ENCODE measurements around the gene PHACTR2. TPM values are rescaled to one million over a fixed set of nuclear protein-coding genes. Genes with fewer than 3 reads are reported as not detected.

PHACTR2 gene
- total RNA-seq, 3 donors from 2014 or later: 25.7 to 33.4 (median 26.2) TPM

DNA sequence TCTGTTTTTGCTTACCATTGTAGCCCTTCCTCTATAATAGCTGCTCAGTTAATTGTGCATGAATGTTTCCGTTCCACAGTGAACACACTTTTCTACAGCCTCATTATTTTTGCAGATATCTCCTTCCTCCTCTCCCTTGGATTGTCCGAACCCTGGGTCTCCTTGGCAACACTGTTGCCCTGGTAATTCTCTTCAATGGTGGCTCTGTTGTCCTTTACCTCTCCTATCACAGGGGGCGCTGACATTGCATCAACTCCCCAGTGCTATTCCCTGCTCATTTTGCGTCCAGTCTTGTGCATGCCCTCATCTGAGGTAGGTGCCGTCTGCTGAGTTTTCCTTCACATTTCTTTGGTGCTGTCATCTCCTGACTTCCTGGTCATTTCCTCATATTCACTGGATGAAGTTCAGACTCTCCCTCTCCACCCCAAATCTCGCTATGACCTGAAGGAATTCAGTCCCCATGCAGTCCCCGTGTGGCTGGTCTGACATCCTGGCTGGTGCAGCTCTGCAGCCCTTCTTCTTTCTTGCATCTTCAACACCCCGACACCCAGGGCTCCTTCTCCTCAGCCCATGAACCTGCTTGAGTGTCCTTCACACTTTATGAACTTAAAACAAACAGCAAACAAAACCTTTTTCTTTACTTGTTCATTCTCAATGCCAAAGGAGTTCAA, 21.1 kb downstream of the PHACTR2 start:
- no peak for DNase-seq
- no peaks in the 10 kb centered on the region for H3K9me3 Mint-ChIP-seq
- H3K27me3 Mint-ChIP-seq (ENCODE audit: low read depth): no peaks in the 10 kb centered on the region
- H3K4me3 Mint-ChIP-seq: no peak overlapping the region
- ATAC-seq: no peak
- peaks cover 27% of the 10 kb centered on the region for H3K4me1 Mint-ChIP-seq (ENCODE audit: low read depth)
- peaks cover 6% of the 10 kb centered on the region for H3K36me3 Mint-ChIP-seq (ENCODE audit: insufficient read depth)

DNA sequence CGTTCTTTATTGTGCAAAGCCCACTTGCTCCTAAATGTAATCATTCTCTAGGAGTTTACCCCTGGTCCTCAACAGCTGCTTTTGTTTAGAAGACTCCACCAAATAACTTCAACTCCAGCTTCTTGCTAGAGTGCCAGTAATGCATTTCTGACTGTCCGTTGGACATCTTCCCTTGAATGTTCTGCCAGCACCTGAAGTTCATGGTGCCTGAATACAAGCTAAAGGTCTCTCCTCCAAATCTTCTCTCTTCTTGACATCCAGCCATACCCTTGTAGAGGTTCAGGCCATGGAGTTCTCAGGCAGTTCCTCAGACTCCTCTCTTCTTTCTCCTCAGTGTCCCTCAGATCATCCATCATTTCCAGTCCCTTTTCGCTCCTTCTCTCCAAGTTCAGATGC, 21.7 kb downstream of the PHACTR2 start:
- peaks cover 10% of the 10 kb centered on the region for H3K36me3 Mint-ChIP-seq (ENCODE audit: insufficient read depth)
- H3K4me3 Mint-ChIP-seq: no peak overlapping the region
- H3K9me3 Mint-ChIP-seq: no peaks in the 10 kb centered on the region
- DNase-seq (no peak), ATAC-seq (no peak)
- peaks cover 24% of the 10 kb centered on the region for H3K4me1 Mint-ChIP-seq (ENCODE audit: low read depth)
- H3K27me3 Mint-ChIP-seq (ENCODE audit: low read depth): no peaks in the 10 kb centered on the region

DNA sequence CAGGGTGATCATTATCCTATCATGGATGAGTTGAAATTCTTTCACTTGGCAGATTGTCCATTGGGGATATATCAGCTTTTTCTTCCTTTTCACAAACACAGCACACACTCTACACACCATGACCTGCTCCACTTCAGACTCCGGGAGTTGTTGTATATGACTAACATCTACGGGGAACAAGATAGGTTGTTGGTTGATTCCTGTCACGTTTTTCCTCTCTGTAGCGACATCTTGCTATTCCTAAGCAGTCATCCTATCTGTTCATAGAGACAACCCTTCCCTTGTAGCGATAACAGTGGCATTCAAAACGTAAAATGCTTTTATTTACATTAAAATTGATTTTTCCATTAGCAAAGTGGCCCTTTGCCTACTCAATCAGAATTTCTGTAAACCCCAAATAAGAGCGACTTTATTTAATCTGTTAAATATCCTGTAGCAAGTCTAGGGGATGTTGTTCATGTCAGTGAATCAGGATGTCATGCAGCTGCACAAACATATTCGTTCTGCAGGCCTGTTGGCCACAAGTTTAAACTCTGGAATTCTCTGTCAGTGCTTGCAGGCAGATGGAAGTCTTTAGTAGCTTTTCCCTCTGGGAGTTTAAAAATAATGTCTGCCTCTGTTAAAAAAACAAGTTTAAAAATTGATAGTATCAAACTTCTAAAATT, 23.1 kb downstream of the PHACTR2 start:
- ATAC-seq: no peak
- Mint-ChIP-seq H3K9me3 (no peaks in the 10 kb centered on the region), H3K4me3 (no peak overlapping the region)

DNA sequence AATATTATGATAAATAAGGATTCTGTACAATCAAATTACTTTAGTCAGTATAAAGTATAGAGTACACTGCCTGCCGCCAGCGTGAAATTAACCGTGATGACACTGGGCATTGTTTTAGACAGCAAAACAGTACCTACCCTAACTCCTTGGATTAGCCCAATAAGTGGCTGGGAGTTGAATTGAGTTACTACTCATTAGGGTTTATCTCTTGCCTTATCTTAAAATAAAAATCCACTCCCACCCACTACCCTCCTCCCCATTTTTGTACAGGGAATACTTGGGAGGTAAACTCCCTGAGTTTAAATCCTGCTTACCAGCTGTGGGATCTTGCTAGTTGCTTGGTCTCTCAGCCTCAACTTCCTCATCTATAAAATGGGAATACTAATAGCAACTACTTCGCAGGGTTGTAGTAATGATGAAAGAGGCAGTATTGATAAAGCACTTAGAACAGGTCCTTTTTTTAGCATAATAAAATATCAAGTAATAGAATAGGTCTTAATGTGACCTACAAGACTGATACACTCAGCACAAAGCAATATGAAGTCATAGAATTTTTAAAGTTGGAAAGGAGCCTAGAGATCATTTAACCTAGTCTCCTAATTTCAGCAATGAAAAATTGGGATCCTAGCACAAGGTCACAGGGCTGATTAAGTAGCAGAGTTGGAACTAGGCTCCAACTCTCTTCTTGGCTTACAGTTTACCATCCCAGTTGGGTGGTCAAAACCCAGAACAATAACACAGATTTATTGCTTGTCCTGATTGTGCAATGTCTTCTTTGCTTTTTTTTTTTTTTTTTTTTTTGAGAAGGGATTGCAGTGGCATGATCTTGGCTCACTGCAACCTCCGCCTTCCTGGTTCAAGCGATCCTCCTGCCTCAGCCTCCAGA, 23.8 kb downstream of the PHACTR2 start:
- DNase-seq (no peak), ATAC-seq (no peak)
- Mint-ChIP-seq H3K4me3 (no peak overlapping the region), H3K36me3 (ENCODE audit: insufficient read depth) (peaks cover 21% of the 10 kb centered on the region), H3K9me3 (no peaks in the 10 kb centered on the region), H3K27me3 (ENCODE audit: low read depth) (no peaks in the 10 kb centered on the region), H3K4me1 (ENCODE audit: low read depth) (peaks cover 6% of the 10 kb centered on the region)

More for the DNA sequence above, 23.1 kb downstream of the PHACTR2 start:
- no peak for DNase-seq
- H3K27me3 Mint-ChIP-seq (ENCODE audit: low read depth): no peaks in the 10 kb centered on the region
- H3K36me3 Mint-ChIP-seq (ENCODE audit: insufficient read depth): peaks cover 19% of the 10 kb centered on the region
- peaks cover 11% of the 10 kb centered on the region for H3K4me1 Mint-ChIP-seq (ENCODE audit: low read depth)

DNA sequence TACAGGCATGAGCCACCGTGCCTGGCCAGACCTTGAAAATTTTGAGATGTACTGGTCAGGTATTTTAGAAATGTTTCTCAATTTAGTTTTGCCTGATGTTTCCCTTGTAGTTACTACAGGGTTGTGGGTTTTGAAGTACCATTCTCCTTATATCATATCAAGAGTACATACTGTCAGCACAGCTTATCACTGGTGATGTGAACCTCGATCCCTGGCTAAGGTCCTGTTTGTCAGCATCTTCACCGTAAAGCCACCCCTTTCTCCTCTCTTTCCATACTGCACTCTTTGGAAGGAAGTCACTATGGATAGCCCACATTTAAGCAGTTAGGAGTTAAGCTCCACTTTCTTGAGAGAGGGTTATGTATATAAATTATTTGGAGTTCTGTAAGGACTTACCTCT, 27.8 kb downstream of the PHACTR2 start:
- peaks cover 6% of the 10 kb centered on the region for H3K4me1 Mint-ChIP-seq (ENCODE audit: low read depth)
- H3K27me3 Mint-ChIP-seq (ENCODE audit: low read depth): no peaks in the 10 kb centered on the region
- ATAC-seq: no peak
- DNase-seq: no peak
- peaks cover 11% of the 10 kb centered on the region for H3K9me3 Mint-ChIP-seq
- no peak overlapping the region for H3K4me3 Mint-ChIP-seq
- peaks cover 19% of the 10 kb centered on the region for H3K36me3 Mint-ChIP-seq (ENCODE audit: insufficient read depth)

DNA sequence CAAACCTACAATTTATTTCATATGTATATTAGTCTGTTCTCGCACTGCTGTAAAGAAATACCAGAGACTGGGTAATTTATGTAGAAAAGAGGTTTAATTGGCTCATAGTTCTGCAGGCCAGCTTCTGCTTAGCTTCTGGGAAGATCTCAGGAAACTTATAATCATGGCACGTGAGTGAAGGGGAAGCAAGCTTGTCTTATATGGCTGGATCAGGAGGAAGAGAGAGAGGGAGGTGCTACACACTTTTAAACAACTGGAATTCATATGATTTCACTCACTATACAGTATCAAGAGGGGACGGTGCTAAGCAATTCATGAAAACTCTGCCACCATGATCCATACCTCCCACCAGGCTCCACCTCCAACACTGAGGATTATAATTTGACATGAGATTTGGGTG, 29.9 kb downstream of the PHACTR2 start:
- H3K4me1 Mint-ChIP-seq (ENCODE audit: low read depth): peaks cover 6% of the 10 kb centered on the region
- H3K27me3 Mint-ChIP-seq (ENCODE audit: low read depth): no peaks in the 10 kb centered on the region
- H3K9me3 Mint-ChIP-seq: peaks cover 11% of the 10 kb centered on the region
- DNase-seq: no peak
- no peak for ATAC-seq
- H3K36me3 Mint-ChIP-seq (ENCODE audit: insufficient read depth): peaks cover 20% of the 10 kb centered on the region
- no peak overlapping the region for H3K4me3 Mint-ChIP-seq

DNA sequence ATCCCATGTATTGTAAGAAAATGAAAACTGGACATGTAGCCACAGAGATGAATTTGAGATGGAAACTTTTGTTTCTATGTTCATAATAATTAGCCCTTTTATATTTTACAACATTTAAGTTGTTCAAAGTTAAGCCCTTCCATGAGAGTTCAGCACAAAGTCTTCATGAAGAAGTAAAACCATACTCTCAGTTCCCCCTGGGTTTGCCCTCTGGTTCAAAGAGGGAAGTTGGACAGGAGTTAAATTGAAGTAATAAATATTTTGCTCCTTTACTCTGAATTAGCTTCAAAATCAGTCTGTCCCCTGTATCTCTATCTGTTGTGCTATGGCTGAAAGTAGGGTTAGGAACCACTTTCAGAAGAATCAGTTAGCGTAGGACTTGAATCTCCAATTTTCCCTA, 31.1 kb downstream of the PHACTR2 start:
- peaks cover 6% of the 10 kb centered on the region for H3K4me1 Mint-ChIP-seq (ENCODE audit: low read depth)
- DNase-seq (no peak), ATAC-seq (no peak)
- no peaks in the 10 kb centered on the region for H3K27me3 Mint-ChIP-seq (ENCODE audit: low read depth)
- peaks cover 11% of the 10 kb centered on the region for H3K9me3 Mint-ChIP-seq
- H3K36me3 Mint-ChIP-seq (ENCODE audit: insufficient read depth): peaks cover 24% of the 10 kb centered on the region
- H3K4me3 Mint-ChIP-seq: no peak overlapping the region

DNA sequence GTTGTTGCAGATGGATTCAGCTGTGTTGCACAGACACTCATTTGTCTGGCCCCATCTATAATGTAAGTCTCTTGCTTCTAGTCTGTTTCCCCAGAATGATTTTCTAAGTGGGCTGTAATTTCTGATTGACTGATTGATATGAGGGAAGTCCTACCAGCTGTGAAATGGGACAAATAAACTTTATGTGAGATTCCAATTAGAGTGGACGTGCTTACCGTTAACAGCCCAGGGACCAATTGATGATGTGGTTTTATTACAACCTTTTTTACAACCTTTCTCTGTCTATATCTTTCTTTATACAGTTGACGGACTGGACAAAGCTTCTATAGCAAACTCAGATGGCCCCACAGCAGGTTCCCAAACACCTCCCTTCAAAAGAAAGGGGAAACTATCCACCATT, 33.9 kb downstream of the PHACTR2 start:
- peaks cover 16% of the 10 kb centered on the region for H3K36me3 Mint-ChIP-seq (ENCODE audit: insufficient read depth)
- H3K4me3 Mint-ChIP-seq: no peak overlapping the region
- no peak for ATAC-seq
- H3K4me1 Mint-ChIP-seq (ENCODE audit: low read depth): peaks cover 6% of the 10 kb centered on the region
- no peaks in the 10 kb centered on the region for H3K27me3 Mint-ChIP-seq (ENCODE audit: low read depth)
- peaks cover 11% of the 10 kb centered on the region for H3K9me3 Mint-ChIP-seq
- DNase-seq: no peak

DNA sequence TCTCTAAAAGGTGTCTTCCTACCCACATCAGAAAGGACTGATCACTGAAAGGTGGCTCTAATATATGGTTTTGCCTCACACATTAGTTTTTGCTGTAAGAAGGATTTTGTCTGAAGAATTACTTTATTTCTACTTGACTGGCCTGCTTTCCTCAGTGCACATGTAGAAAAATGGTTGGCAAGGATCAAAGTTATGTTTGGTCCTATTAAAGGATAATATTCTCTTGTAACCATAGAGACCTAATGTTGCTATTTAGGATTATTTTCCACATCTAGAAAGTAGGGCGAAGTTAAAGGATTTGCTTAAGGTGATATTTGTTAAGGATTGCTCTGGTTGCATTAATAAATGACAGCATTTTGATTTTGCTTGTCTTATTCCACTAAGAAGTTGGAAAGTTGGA, 40.7 kb downstream of the PHACTR2 start:
- peaks cover 37% of the 10 kb centered on the region for H3K36me3 Mint-ChIP-seq (ENCODE audit: insufficient read depth)
- DNase-seq (no peak), ATAC-seq (no peak)
- H3K9me3 Mint-ChIP-seq: peaks cover 8% of the 10 kb centered on the region
- no peaks in the 10 kb centered on the region for H3K4me1 Mint-ChIP-seq (ENCODE audit: low read depth)
- no peaks in the 10 kb centered on the region for H3K27me3 Mint-ChIP-seq (ENCODE audit: low read depth)
- no peak overlapping the region for H3K4me3 Mint-ChIP-seq

DNA sequence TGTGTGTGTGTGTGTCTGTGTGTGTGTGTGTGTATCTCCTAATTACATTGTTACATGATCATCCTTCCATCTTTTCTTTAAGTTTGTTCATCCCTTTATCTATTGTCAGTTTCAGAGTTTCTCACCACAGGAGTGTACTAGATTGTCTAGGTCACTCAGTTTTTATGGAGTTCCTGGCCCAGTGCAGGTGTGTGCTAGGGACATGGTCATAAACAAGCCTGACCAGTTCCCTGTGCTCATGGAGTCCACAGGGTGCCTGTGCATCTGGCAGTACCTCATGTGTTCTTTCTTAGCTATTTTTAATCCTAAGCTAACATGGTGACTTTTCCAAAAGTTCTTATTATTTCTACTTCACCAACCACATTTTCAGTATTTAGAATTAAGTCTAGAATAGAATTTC, 43.9 kb downstream of the PHACTR2 start:
- Mint-ChIP-seq H3K9me3 (peaks cover 11% of the 10 kb centered on the region), H3K36me3 (ENCODE audit: insufficient read depth) (peaks cover 46% of the 10 kb centered on the region), H3K27me3 (ENCODE audit: low read depth) (no peaks in the 10 kb centered on the region), H3K4me1 (ENCODE audit: low read depth) (peaks cover 3% of the 10 kb centered on the region), H3K4me3 (no peak overlapping the region)
- no peak for DNase-seq
- ATAC-seq: no peak

DNA sequence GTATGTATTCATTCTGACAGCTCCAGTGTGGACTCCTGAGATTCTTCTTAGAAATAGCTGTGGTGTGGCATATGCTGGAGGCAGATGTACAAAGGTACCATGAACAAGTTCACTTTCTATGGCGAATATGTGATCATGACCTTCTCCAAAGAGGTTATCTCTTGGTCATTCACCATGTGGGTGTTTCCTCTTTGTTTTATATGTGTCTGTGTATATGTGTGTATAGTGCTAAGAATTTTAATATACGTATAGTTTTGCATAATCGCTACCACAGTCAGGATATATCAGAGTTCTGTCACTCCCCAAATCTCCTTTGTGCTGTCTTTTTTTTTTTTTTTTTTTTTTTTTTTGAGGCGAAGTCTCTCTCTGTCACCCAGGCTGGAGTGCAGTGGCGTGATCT, 47.1 kb downstream of the PHACTR2 start:
- Mint-ChIP-seq H3K9me3 (peaks cover 11% of the 10 kb centered on the region), H3K4me1 (ENCODE audit: low read depth) (peaks cover 8% of the 10 kb centered on the region), H3K4me3 (no peak overlapping the region), H3K27me3 (ENCODE audit: low read depth) (no peaks in the 10 kb centered on the region), H3K36me3 (ENCODE audit: insufficient read depth) (peaks cover 42% of the 10 kb centered on the region)
- no peak for ATAC-seq
- no peak for DNase-seq

DNA sequence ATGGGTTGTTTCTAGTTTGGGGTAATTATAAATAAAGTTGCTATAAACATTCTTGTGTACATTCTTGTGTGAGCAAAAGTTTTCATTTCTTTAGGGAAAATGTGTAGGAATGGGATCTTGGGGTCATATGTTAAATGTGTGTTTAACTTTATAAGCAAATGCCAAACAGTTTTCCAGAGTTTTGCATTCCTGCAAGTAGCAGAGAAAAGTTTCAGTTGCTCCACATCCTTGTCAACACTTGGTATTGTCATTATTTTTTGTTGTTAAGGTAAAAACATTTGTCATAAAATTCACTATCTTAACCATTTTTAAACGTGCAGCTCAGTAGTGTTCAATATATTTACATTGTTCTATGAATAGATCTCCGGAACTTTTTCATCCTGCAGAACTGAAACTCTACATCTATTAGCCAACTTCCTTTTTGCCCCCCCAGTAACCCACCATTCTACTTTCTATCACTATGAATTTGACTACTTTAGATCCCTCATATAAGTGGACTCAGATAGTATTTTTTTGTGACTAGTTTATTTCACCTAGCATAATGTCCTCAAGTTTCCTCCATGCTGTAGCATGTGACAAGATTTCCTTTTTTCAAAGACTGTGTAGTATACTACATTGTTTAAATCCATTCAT, 48.4 kb downstream of the PHACTR2 start:
- no peaks in the 10 kb centered on the region for H3K27me3 Mint-ChIP-seq (ENCODE audit: low read depth)
- peaks cover 8% of the 10 kb centered on the region for H3K4me1 Mint-ChIP-seq (ENCODE audit: low read depth)
- H3K36me3 Mint-ChIP-seq (ENCODE audit: insufficient read depth): peaks cover 35% of the 10 kb centered on the region
- H3K9me3 Mint-ChIP-seq: peaks cover 11% of the 10 kb centered on the region
- ATAC-seq (no peak), DNase-seq (no peak)
- no peak overlapping the region for H3K4me3 Mint-ChIP-seq

DNA sequence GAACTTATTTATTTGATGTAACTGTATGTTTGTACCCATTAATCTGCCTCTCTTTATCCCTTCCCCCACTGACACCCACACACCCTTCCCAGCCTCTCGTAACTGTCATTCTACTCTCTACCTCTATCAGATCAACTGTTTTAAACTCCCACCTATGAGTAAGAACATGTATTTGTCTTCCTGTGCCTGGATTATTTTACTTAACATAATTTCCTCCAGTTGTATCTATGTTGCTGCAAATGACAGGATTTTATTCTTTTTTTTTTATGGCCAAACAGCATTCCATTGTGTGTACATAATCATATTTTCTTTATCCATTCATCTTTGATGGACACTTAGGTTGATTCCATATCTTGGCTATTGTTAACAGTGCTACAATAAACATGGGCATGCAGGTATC, 49.3 kb downstream of the PHACTR2 start:
- Mint-ChIP-seq H3K9me3 (peaks cover 11% of the 10 kb centered on the region), H3K4me3 (no peak overlapping the region), H3K36me3 (ENCODE audit: insufficient read depth) (peaks cover 31% of the 10 kb centered on the region), H3K4me1 (ENCODE audit: low read depth) (peaks cover 14% of the 10 kb centered on the region), H3K27me3 (ENCODE audit: low read depth) (no peaks in the 10 kb centered on the region)
- no peak for ATAC-seq
- no peak for DNase-seq

DNA sequence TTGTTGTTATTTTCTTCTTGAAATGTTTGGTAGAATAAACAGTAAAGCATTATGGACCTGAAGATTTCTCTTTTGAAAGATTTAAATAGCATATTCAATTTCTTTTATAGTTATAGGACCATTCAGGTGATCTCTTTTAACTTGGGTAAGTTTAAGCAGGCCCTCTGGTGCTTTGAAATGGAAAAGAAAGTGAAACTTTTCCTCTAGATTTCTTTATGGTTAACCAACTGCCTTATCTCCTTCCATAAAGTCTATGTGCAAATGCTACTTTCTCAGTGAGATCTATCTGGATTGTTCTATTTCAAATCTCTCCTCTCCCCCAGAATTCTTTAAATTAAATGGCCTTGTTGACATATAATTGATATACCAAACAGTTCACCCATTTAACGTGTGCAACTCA, 54.0 kb downstream of the PHACTR2 start:
- no peak for ATAC-seq
- no peaks in the 10 kb centered on the region for H3K9me3 Mint-ChIP-seq

More for the DNA sequence above, 54.0 kb downstream of the PHACTR2 start:
- Mint-ChIP-seq H3K36me3 (ENCODE audit: insufficient read depth) (peaks cover 6% of the 10 kb centered on the region), H3K4me3 (no peak overlapping the region), H3K27me3 (ENCODE audit: low read depth) (no peaks in the 10 kb centered on the region), H3K4me1 (ENCODE audit: low read depth) (peaks cover 29% of the 10 kb centered on the region)
- no peak for DNase-seq
